ENCODE results near the gene KYNU.

Gene KYNU

DNA sequence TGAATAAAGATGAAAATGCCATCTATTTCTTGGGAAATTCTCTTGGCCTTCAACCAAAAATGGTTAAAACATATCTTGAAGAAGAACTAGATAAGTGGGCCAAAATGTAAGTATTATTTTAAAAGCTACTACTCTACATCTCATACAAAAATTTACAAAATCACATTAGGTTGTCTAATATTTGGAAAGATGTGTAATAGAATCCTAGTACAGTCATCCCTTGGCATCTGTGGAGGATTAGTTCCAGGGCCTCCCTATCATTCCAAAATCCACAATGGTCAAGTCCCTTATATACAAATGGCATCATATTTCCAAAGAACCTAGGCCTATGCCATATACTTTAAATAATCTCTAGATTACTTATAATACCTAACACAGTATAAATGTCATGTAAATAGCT, 41.2 kb downstream of the KYNU start:
- Histone ChIP-seq H3K36me3 (ENCODE audit: low read depth) (no peaks in the 10 kb centered on the region), H3K4me1 (ENCODE audit: insufficient read depth, poor library complexity, severe bottlenecking) (no peaks in the 10 kb centered on the region), H3K27ac (ENCODE audit: poor library complexity, severe bottlenecking) (no peak overlapping the region), H3K4me3 (ENCODE audit: severe bottlenecking) (no peak overlapping the region), H3K9me3 (ENCODE audit: severe bottlenecking) (no peaks in the 10 kb centered on the region), H3K27me3 (ENCODE audit: insufficient read depth, poor library complexity, severe bottlenecking) (no peaks in the 10 kb centered on the region)
- no peak for TF ChIP-seq CTCF (IDR thresholded peaks at IDR 0.05; ENCODE audit: poor library complexity, severe bottlenecking)
- no peak for ATAC-seq (ENCODE audit: low read depth)
- DNase-seq (ENCODE audit: low spot score): no peak

- no peaks in the 10 kb centered on the region for H3K36me3 ChIP-seq (ENCODE audit: low read depth)
- no peak for TF ChIP-seq CTCF (IDR thresholded peaks at IDR 0.05; ENCODE audit: poor library complexity, severe bottlenecking)
- no peak overlapping the region for H3K27ac ChIP-seq (ENCODE audit: poor library complexity, severe bottlenecking)
- no peaks in the 10 kb centered on the region for H3K27me3 ChIP-seq (ENCODE audit: insufficient read depth, poor library complexity, severe bottlenecking)
- 0 out of 3 replicates have a peak, but pooled peaks have one; percentile 29 for ATAC-seq (ENCODE audit: low read depth)
- H3K4me3 ChIP-seq (ENCODE audit: severe bottlenecking): no peak overlapping the region
- no peak for DNase-seq (ENCODE audit: low spot score)
- no peaks in the 10 kb centered on the region for H3K9me3 ChIP-seq (ENCODE audit: severe bottlenecking)
- no peaks in the 10 kb centered on the region for H3K4me1 ChIP-seq (ENCODE audit: insufficient read depth, poor library complexity, severe bottlenecking)
Measured at GRCh38 chr2:142920571-142920970, 43.1 kb downstream of the KYNU start.

- H3K27me3 ChIP-seq (ENCODE audit: insufficient read depth, poor library complexity, severe bottlenecking): no peaks in the 10 kb centered on the region
- H3K27ac ChIP-seq (ENCODE audit: poor library complexity, severe bottlenecking): no peak overlapping the region
- no peaks in the 10 kb centered on the region for H3K4me1 ChIP-seq (ENCODE audit: insufficient read depth, poor library complexity, severe bottlenecking)
- no peaks in the 10 kb centered on the region for H3K9me3 ChIP-seq (ENCODE audit: severe bottlenecking)
- H3K4me3 ChIP-seq (ENCODE audit: severe bottlenecking): no peak overlapping the region
- DNase-seq (ENCODE audit: low spot score) (no peak), ATAC-seq (ENCODE audit: low read depth) (no peak)
- no peaks in the 10 kb centered on the region for H3K36me3 ChIP-seq (ENCODE audit: low read depth)
- TF ChIP-seq CTCF (IDR thresholded peaks at IDR 0.05; ENCODE audit: poor library complexity, severe bottlenecking): no peak
Measured at GRCh38 chr2:142926445-142926844, 49.0 kb downstream of the KYNU start.

GRCh38 chr2:142930835-142931398, 53.5 kb downstream of the KYNU start:
- no peaks in the 10 kb centered on the region for H3K27me3 ChIP-seq (ENCODE audit: insufficient read depth, poor library complexity, severe bottlenecking)
- no peaks in the 10 kb centered on the region for H3K36me3 ChIP-seq (ENCODE audit: low read depth)
- no peaks in the 10 kb centered on the region for H3K4me1 ChIP-seq (ENCODE audit: insufficient read depth, poor library complexity, severe bottlenecking)
- ATAC-seq (ENCODE audit: low read depth) (no peak), DNase-seq (ENCODE audit: low spot score) (no peak)
- TF ChIP-seq CTCF (IDR thresholded peaks at IDR 0.05; ENCODE audit: poor library complexity, severe bottlenecking): no peak
- H3K27ac ChIP-seq (ENCODE audit: poor library complexity, severe bottlenecking): no peak overlapping the region
- H3K4me3 ChIP-seq (ENCODE audit: severe bottlenecking): no peak overlapping the region
- H3K9me3 ChIP-seq (ENCODE audit: severe bottlenecking): no peaks in the 10 kb centered on the region

DNA sequence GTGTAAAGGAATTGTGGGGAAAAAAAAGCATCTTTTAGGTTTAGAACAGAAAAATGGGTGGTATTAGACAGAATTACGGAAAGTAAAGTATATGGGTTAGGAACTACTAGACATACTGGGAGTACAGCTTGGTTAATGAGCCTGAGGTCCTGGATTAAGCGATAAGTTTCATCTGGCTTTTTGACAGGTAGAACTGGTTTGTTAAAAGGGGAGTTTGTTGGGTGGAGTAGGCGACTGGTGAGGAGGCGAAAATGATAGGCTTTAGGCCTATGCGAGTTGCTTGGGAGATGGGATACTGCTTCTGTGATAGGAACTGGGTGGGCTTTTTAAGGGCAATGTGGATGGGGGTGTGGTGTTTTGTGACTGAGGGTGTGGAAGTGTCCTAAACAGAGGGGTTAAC, 56.5 kb downstream of the KYNU start:
- Histone ChIP-seq H3K27me3 (ENCODE audit: insufficient read depth, poor library complexity, severe bottlenecking) (no peaks in the 10 kb centered on the region), H3K4me1 (ENCODE audit: insufficient read depth, poor library complexity, severe bottlenecking) (no peaks in the 10 kb centered on the region), H3K27ac (ENCODE audit: poor library complexity, severe bottlenecking) (no peak overlapping the region), H3K4me3 (ENCODE audit: severe bottlenecking) (no peak overlapping the region), H3K36me3 (ENCODE audit: low read depth) (no peaks in the 10 kb centered on the region), H3K9me3 (ENCODE audit: severe bottlenecking) (no peaks in the 10 kb centered on the region)
- no peak for DNase-seq (ENCODE audit: low spot score)
- TF ChIP-seq CTCF (IDR thresholded peaks at IDR 0.05; ENCODE audit: poor library complexity, severe bottlenecking): no peak
- no peak for ATAC-seq (ENCODE audit: low read depth)
